ENCODE results near the gene NMNAT2. TPM values are rescaled to one million over a fixed set of nuclear protein-coding genes. Genes with fewer than 3 reads are reported as not detected.

NMNAT2 gene
- total RNA-seq, 1 donor from 2014 or later = 0.50 TPM

DNA sequence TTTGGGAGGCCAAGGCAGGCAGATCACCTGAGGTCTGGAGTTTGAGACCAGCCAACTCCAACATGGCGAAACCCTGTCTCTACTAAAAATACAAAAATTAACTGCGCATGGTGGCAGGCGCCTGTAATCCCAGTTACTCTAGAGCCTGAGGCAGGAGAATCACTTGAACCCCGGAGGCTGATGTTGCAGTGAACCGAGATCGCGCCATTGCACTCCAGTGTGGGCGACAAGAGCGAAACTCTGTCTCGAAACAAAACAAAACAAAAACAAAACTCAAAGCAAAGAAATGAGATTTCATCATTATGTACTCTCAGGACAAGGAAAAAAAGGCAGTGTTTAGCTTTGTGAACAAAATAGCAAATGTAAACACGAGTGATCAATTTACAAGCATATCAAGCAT, 171.1 kb downstream of the NMNAT2 start:
- Histone ChIP-seq H4K20me1 (ENCODE audit: insufficient read depth, low read length) (no peaks in the 10 kb centered on the region), H3K9me3 (ENCODE audit: insufficient read depth, low read depth, low read length) (no peaks in the 10 kb centered on the region), H3K4me3 (ENCODE audit: insufficient read depth, low read depth, low read length) (no peak overlapping the region), H3K27me3 (ENCODE audit: insufficient read depth, low read length) (no peaks in the 10 kb centered on the region), H2AFZ (ENCODE audit: low read depth, low read length) (no peak overlapping the region), H3K79me2 (ENCODE audit: insufficient read depth, low read length) (no peaks in the 10 kb centered on the region), H3K9ac (ENCODE audit: low read length) (no peak overlapping the region), H3K27ac (ENCODE audit: low read depth, low read length) (no peak overlapping the region), H3K4me2 (ENCODE audit: low read length) (no peak overlapping the region), H3K36me3 (ENCODE audit: insufficient read depth, low read length) (no peaks in the 10 kb centered on the region), H3K4me1 (ENCODE audit: insufficient read depth, low read length) (no peaks in the 10 kb centered on the region)
- FAIRE-seq (no peak), DNase-seq (ENCODE audit: low read depth) (no peak)
- Mint-ChIP-seq H3K36me3 (ENCODE audit: low read depth, unreplicated experiment) (no peaks in the 10 kb centered on the region), H3K27ac (ENCODE audit: unreplicated experiment) (no peak overlapping the region), H3K4me3 (ENCODE audit: unreplicated experiment) (no peak overlapping the region), H3K4me1 (ENCODE audit: low read depth, unreplicated experiment) (peaks cover 9% of the 10 kb centered on the region), H3K27me3 (ENCODE audit: low read depth, unreplicated experiment) (no peaks in the 10 kb centered on the region), H3K9me3 (ENCODE audit: unreplicated experiment) (peaks cover 16% of the 10 kb centered on the region)
- TF ChIP-seq, protein P1, sequence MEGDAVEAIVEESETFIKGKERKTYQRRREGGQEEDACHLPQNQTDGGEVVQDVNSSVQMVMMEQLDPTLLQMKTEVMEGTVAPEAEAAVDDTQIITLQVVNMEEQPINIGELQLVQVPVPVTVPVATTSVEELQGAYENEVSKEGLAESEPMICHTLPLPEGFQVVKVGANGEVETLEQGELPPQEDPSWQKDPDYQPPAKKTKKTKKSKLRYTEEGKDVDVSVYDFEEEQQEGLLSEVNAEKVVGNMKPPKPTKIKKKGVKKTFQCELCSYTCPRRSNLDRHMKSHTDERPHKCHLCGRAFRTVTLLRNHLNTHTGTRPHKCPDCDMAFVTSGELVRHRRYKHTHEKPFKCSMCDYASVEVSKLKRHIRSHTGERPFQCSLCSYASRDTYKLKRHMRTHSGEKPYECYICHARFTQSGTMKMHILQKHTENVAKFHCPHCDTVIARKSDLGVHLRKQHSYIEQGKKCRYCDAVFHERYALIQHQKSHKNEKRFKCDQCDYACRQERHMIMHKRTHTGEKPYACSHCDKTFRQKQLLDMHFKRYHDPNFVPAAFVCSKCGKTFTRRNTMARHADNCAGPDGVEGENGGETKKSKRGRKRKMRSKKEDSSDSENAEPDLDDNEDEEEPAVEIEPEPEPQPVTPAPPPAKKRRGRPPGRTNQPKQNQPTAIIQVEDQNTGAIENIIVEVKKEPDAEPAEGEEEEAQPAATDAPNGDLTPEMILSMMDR (IDR thresholded peaks at IDR 0.05; ENCODE audit: insufficient read depth, low read depth, low read length) = no peak
- no peak for TF ChIP-seq EZH2 (IDR thresholded peaks at IDR 0.05; ENCODE audit: insufficient read depth, low read length)

DNA sequence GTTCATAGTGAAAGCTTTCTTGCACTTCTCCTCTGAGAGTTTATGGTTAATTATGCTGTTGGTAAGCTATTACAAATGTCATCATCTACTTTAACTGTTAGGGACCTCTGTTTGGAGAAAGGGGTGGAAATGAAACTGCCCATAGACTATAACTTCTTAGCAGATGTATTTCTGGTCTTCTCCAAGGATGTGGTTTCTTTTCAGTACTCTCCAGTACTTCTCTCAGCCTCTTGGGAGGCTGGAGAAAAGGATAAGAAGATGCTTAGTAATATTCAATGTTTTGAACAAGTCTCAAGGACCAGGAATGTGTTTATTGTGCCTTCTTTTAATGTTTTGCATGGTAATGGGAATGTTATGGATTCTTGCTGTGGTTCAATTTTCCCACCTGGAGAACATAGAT, 171.7 kb downstream of the NMNAT2 start:
- H3K9me3 Mint-ChIP-seq (ENCODE audit: unreplicated experiment) = peaks cover 13% of the 10 kb centered on the region
- no peaks in the 10 kb centered on the region for H3K27me3 Mint-ChIP-seq (ENCODE audit: low read depth, unreplicated experiment)
- H3K4me1 Mint-ChIP-seq (ENCODE audit: low read depth, unreplicated experiment) = peaks cover 9% of the 10 kb centered on the region
- no peak overlapping the region for H3K27ac ChIP-seq (ENCODE audit: low read depth, low read length)
- H2AFZ ChIP-seq (ENCODE audit: low read depth, low read length) = no peak overlapping the region
- H3K36me3 Mint-ChIP-seq (ENCODE audit: low read depth, unreplicated experiment) = no peaks in the 10 kb centered on the region
- TF ChIP-seq, protein P1 (IDR thresholded peaks at IDR 0.05; ENCODE audit: insufficient read depth, low read depth, low read length) = no peak
- TF ChIP-seq EZH2 (IDR thresholded peaks at IDR 0.05; ENCODE audit: insufficient read depth, low read length) = no peak
- no peak overlapping the region for H3K27ac Mint-ChIP-seq (ENCODE audit: unreplicated experiment)
- H3K4me3 Mint-ChIP-seq (ENCODE audit: unreplicated experiment) = no peak overlapping the region
- H3K4me2 ChIP-seq (ENCODE audit: low read length) = no peak overlapping the region
- no peaks in the 10 kb centered on the region for H3K9me3 ChIP-seq (ENCODE audit: insufficient read depth, low read depth, low read length)
- no peaks in the 10 kb centered on the region for H3K36me3 ChIP-seq (ENCODE audit: insufficient read depth, low read length)
- FAIRE-seq = no peak
- no peak for DNase-seq (ENCODE audit: low read depth)
- no peaks in the 10 kb centered on the region for H3K27me3 ChIP-seq (ENCODE audit: insufficient read depth, low read length)
- no peak overlapping the region for H3K4me3 ChIP-seq (ENCODE audit: insufficient read depth, low read depth, low read length)
- no peaks in the 10 kb centered on the region for H3K79me2 ChIP-seq (ENCODE audit: insufficient read depth, low read length)
- no peak overlapping the region for H3K9ac ChIP-seq (ENCODE audit: low read length)
- H3K4me1 ChIP-seq (ENCODE audit: insufficient read depth, low read length) = no peaks in the 10 kb centered on the region
- no peaks in the 10 kb centered on the region for H4K20me1 ChIP-seq (ENCODE audit: insufficient read depth, low read length)

DNA sequence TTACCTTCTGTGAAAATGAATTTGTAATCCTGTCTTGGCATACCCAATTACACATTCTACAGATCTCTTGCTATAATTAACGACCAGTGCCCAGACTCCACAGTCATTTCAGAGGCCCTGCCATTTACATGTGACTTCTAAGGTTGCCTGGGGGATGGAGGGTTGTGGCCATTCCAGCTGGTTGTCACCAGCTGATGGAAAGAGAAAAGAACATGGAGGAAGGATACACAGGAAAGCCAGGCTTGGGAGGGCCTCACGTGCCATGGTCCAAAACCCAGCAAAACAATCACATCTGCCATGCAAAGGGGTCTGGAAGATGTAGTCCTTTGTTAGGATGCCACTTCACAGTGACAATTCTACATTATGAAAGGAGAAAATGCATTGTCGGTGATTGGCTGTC, 172.8 kb downstream of the NMNAT2 start:
- no peak overlapping the region for H2AFZ ChIP-seq (ENCODE audit: low read depth, low read length)
- H3K9me3 Mint-ChIP-seq (ENCODE audit: unreplicated experiment) = peaks cover 10% of the 10 kb centered on the region
- peaks cover 9% of the 10 kb centered on the region for H3K4me1 Mint-ChIP-seq (ENCODE audit: low read depth, unreplicated experiment)
- H3K36me3 Mint-ChIP-seq (ENCODE audit: low read depth, unreplicated experiment) = no peaks in the 10 kb centered on the region
- no peak for FAIRE-seq
- H3K4me3 ChIP-seq (ENCODE audit: insufficient read depth, low read depth, low read length) = no peak overlapping the region
- H3K9me3 ChIP-seq (ENCODE audit: insufficient read depth, low read depth, low read length) = no peaks in the 10 kb centered on the region
- no peak overlapping the region for H3K27ac ChIP-seq (ENCODE audit: low read depth, low read length)
- no peak overlapping the region for H3K4me2 ChIP-seq (ENCODE audit: low read length)
- TF ChIP-seq, protein P1 (IDR thresholded peaks at IDR 0.05; ENCODE audit: insufficient read depth, low read depth, low read length) = no peak
- no peak for TF ChIP-seq EZH2 (IDR thresholded peaks at IDR 0.05; ENCODE audit: insufficient read depth, low read length)
- H3K36me3 ChIP-seq (ENCODE audit: insufficient read depth, low read length) = no peaks in the 10 kb centered on the region
- no peaks in the 10 kb centered on the region for H3K27me3 ChIP-seq (ENCODE audit: insufficient read depth, low read length)
- H3K4me3 Mint-ChIP-seq (ENCODE audit: unreplicated experiment) = no peak overlapping the region
- H3K27me3 Mint-ChIP-seq (ENCODE audit: low read depth, unreplicated experiment) = no peaks in the 10 kb centered on the region
- H3K9ac ChIP-seq (ENCODE audit: low read length) = no peak overlapping the region
- no peaks in the 10 kb centered on the region for H4K20me1 ChIP-seq (ENCODE audit: insufficient read depth, low read length)
- DNase-seq (ENCODE audit: low read depth) = no peak
- H3K27ac Mint-ChIP-seq (ENCODE audit: unreplicated experiment) = no peak overlapping the region
- H3K4me1 ChIP-seq (ENCODE audit: insufficient read depth, low read length) = no peaks in the 10 kb centered on the region
- no peaks in the 10 kb centered on the region for H3K79me2 ChIP-seq (ENCODE audit: insufficient read depth, low read length)
